ENCODE data around the gene KCNN3.

GRCh38 chr1:154733621-154734020 is 136.5 kb downstream of the KCNN3 start:
- TF ChIP-seq CTCF (IDR thresholded peaks at IDR 0.05) (no peak), POLR2AphosphoS5 (IDR thresholded peaks at IDR 0.05) (no peak)

All from esophagus muscularis mucosa (tissue), 3 donors.